DMS53 treated with DMSO at 0.1 percent for 48 hours (cell line): ENCODE measurements around the gene TRIM9.
"Not testable (repeated sequence)": the region's sequence is repeated elsewhere in the genome, so short reads cannot be mapped to it uniquely, and the experiment has no call there.

Experiments
- DNase-seq: peaks from one replicate; lab custom pipeline; 2025; ENCODE audit not compliant: unreplicated experiment; lab: John Stamatoyannopoulos, UW

Gene TRIM9

GRCh38 chr14:51006324-51006723 lies 88.6 kb downstream of the TRIM9 start:
- DNase-seq: no peak

- peak; percentile 64 for DNase-seq
Observed at GRCh38 chr14:51004801-51005526, 89.9 kb downstream of the TRIM9 start.

GRCh38 chr14:51004352-51004800 lies 90.5 kb downstream of the TRIM9 start:
- DNase-seq: peak; percentile 26

GRCh38 chr14:51002406-51002999 lies 92.4 kb downstream of the TRIM9 start:
- no peak for DNase-seq

- no peak for DNase-seq
Observed at GRCh38 chr14:51000566-51000965, 94.3 kb downstream of the TRIM9 start.

GRCh38 chr14:50999726-51000125 lies 95.2 kb downstream of the TRIM9 start:
- DNase-seq: no peak

- no peak for DNase-seq
Observed at GRCh38 chr14:50998612-50999011, 96.3 kb downstream of the TRIM9 start.

GRCh38 chr14:50997712-50998111 lies 97.2 kb downstream of the TRIM9 start:
- DNase-seq: no peak

GRCh38 chr14:50994158-50994557 lies 100.7 kb downstream of the TRIM9 start:
- DNase-seq: not testable (repeated sequence)

GRCh38 chr14:50985859-50986331 lies 109.0 kb downstream of the TRIM9 start:
- no peak for DNase-seq

- DNase-seq: no peak
Observed at GRCh38 chr14:50985124-50985858, 109.6 kb downstream of the TRIM9 start.

- DNase-seq: no peak
Observed at GRCh38 chr14:50984036-50984710, 110.7 kb downstream of the TRIM9 start.

GRCh38 chr14:50979941-50980850 lies 114.7 kb downstream of the TRIM9 start:
- no peak for DNase-seq

- no peak for DNase-seq
Observed at GRCh38 chr14:50978888-50979287, 116.0 kb downstream of the TRIM9 start.

- no peak for DNase-seq
Observed at GRCh38 chr14:50978529-50978871, 116.4 kb downstream of the TRIM9 start.

GRCh38 chr14:50977863-50978528 lies 116.9 kb downstream of the TRIM9 start:
- DNase-seq: no peak

GRCh38 chr14:50974118-50974517 lies 120.8 kb downstream of the TRIM9 start:
- no peak for DNase-seq

- DNase-seq: no peak
Observed at GRCh38 chr14:50972734-50973133, 122.2 kb downstream of the TRIM9 start.

GRCh38 chr14:50970886-50971781 lies 123.8 kb downstream of the TRIM9 start:
- no peak for DNase-seq
